Neural cell (in vitro differentiated cells): ENCODE results near the gene RLN2. TPM values are rescaled to one million over a fixed set of nuclear protein-coding genes. Genes with fewer than 3 reads are reported as not detected.
"Not testable (repeated sequence)": the region's sequence is repeated elsewhere in the genome, so short reads cannot be mapped to it uniquely, and the experiment has no call there.

Experiments used
- H2AFZ ChIP-seq: fragments of 200-600, 300-800 bp; sonication (generic), shearing (Covaris generic); 2 replicates; pipeline ENCODE4 v1.6.0; 2014; ENCODE audit warnings: low read depth, mild to moderate bottlenecking, antibody characterized with exemption, low read length, moderate library complexity
- H3F3A ChIP-seq: fragments of 200-600 bp; shearing (Covaris generic); 2 replicates; pipeline ENCODE4 v1.6.1; 2016; ENCODE audit warnings: mild to moderate bottlenecking, moderate library complexity, mixed read lengths, antibody characterized with exemption, low read length; ENCODE audit not compliant: insufficient read depth, poor library complexity, severe bottlenecking
- H3K27ac ChIP-seq: fragments of 200-600, 300-800 bp; sonication (generic), shearing (Covaris generic); 2 replicates; pipeline ENCODE4 v1.5.1; 2014; ENCODE audit warnings: mild to moderate bottlenecking, low read length, moderate library complexity
- H3K27me3 ChIP-seq: fragments of 300-800, 200-600 bp; sonication (generic), shearing (Covaris generic); 2 replicates; pipeline ENCODE4 v1.6.0; 2014; ENCODE audit warnings: mild to moderate bottlenecking, low read depth, low read length, moderate library complexity; ENCODE audit not compliant: insufficient read depth
- H3K36me3 ChIP-seq: fragments of 300-800, 200-600 bp; sonication (generic), shearing (Covaris generic); 2 replicates; pipeline ENCODE4 v1.5.1; 2014; ENCODE audit warnings: mild to moderate bottlenecking, antibody characterized with exemption, low read length, moderate library complexity; ENCODE audit not compliant: insufficient read depth
- H3K4me2 ChIP-seq: fragments of 300-800, 200-600 bp; sonication (generic), shearing (Covaris generic); 2 replicates; pipeline ENCODE4 v1.6.0; 2014; ENCODE audit warnings: mild to moderate bottlenecking, low read length
- H3K4me3 ChIP-seq: fragments of 300-800, 200-600 bp; sonication (generic), shearing (Covaris generic); 2 replicates; pipeline ENCODE4 v1.5.1; 2014; ENCODE audit warnings: mild to moderate bottlenecking, low read length, moderate library complexity
- H3K79me2 ChIP-seq: fragments of 200-600 bp; shearing (Covaris generic); replicated peaks from 2 replicates; pipeline ENCODE4 v1.6.0; 2014; ENCODE audit warnings: mild to moderate bottlenecking, low read length, moderate library complexity; ENCODE audit not compliant: insufficient read depth
- H3K9ac ChIP-seq: fragments of 300-800, 200-600 bp; sonication (generic), shearing (Covaris generic); 2 replicates; pipeline ENCODE4 v1.6.1; 2016; ENCODE audit warnings: mild to moderate bottlenecking, low read length, mixed read lengths
- H3K9me2 ChIP-seq: fragments of 200-600 bp; shearing (Covaris generic); 2 replicates; pipeline ENCODE4 v1.6.1; 2016; ENCODE audit warnings: mild to moderate bottlenecking, low read length, mixed read lengths; ENCODE audit not compliant: insufficient read depth
- H3K9me3 ChIP-seq: fragments of 200-600, 300-800 bp; sonication (generic), shearing (Covaris generic); 2 replicates; pipeline ENCODE4 v1.6.1; 2016; ENCODE audit warnings: mild to moderate bottlenecking, mixed run types, low read length, moderate library complexity, mixed read lengths
- H4K20me1 ChIP-seq: fragments of 200-600 bp; shearing (Covaris generic); 2 replicates; pipeline ENCODE4 v1.6.1; 2016; ENCODE audit warnings: mild to moderate bottlenecking, mixed run types; ENCODE audit not compliant: insufficient read depth
- EP300 ChIP-seq: fragments of 450-650 bp; conservative IDR thresholded peaks from 2 replicates; pipeline ENCODE4 v1.6.1; 2014; ENCODE audit warnings: antibody characterized with exemption, mild to moderate bottlenecking, moderate library complexity; ENCODE audit not compliant: poor library complexity, severe bottlenecking
- EZH2 ChIP-seq: fragments of 200-600, 300-800 bp; shearing (Covaris generic), sonication (generic); IDR thresholded peaks from 2 replicates; pipeline ENCODE4 v1.6.1; 2014; ENCODE audit warnings: antibody characterized with exemption, low read length, borderline replicate concordance, mild to moderate bottlenecking; ENCODE audit not compliant: insufficient read depth, poor library complexity, severe bottlenecking
- MXI1 ChIP-seq: fragments of 450-650 bp; conservative IDR thresholded peaks from 2 replicates; pipeline ENCODE4 v1.6.1; 2014; ENCODE audit warnings: antibody characterized with exemption, mild to moderate bottlenecking; ENCODE audit not compliant: poor library complexity, severe bottlenecking
- POLR2AphosphoS5 ChIP-seq: IDR thresholded peaks from 2 replicates; pipeline ENCODE4 v1.6.1; 2012
- RAD21 ChIP-seq: fragments of 450-650 bp; conservative IDR thresholded peaks from 2 replicates; pipeline ENCODE4 v1.6.1; 2014; ENCODE audit warnings: antibody characterized with exemption, mild to moderate bottlenecking, moderate library complexity
- SMC3 ChIP-seq: fragments of 450-650 bp; conservative IDR thresholded peaks from 2 replicates; pipeline ENCODE4 v1.6.1; 2014; ENCODE audit warnings: antibody characterized with exemption, mild to moderate bottlenecking, moderate library complexity; ENCODE audit not compliant: poor library complexity
- TAF1 ChIP-seq: IDR thresholded peaks from 2 replicates; pipeline ENCODE4 v1.6.1; 2012; ENCODE audit warnings: low read depth
- polyA plus RNA-seq: library from polyadenylated mRNA; depleted of rRNA; stranded (reverse); fragments of >200 nt; gene quantifications from 2 replicates; pipeline ENCODE4 v1.2.3, GENCODE V29; 2014
- TF ChIP-seq, protein P1 (sequence below): fragments of 450-650 bp; IDR thresholded peaks from 2 replicates; pipeline ENCODE4 v1.5.1; 2014; ENCODE audit warnings: antibody characterized with exemption, mild to moderate bottlenecking, moderate library complexity; ENCODE audit not compliant: poor library complexity, severe bottlenecking
- TF ChIP-seq, protein P2 (sequence below): IDR thresholded peaks from 2 replicates; pipeline ENCODE4 v1.6.1; 2012; ENCODE audit warnings: borderline replicate concordance

The RLN2 gene
- polyA plus RNA-seq, 1 donor from 2014 or later, result not detected

DNA sequence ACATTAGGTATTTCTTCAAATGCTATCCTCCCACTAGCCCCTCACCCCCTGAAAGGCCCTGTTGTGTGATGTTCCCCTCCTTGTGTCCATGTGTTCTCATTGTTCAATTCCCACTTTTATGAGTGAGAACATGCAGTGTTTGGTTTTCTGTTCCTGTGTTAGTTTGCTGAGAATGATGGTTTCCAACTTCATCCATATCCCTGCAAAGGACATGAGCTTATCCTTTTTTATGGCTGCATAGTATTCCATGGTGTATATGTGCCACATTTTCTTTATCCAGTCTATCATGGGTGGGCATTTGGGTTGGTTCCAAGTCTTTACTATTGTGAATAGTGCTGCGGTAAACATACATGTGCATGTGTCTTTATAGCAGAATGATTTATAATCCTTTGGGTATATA is 11.9 kb upstream of the RLN2 start:
- H3F3A ChIP-seq, H3K36me3 ChIP-seq, H4K20me1 ChIP-seq, H3K9ac ChIP-seq, H3K9me2 ChIP-seq, H3K27ac ChIP-seq, H3K79me2 ChIP-seq, H3K4me3 ChIP-seq, H3K27me3 ChIP-seq, H3K9me3 ChIP-seq, H2AFZ ChIP-seq, H3K4me2 ChIP-seq: not testable (repeated sequence)

DNA sequence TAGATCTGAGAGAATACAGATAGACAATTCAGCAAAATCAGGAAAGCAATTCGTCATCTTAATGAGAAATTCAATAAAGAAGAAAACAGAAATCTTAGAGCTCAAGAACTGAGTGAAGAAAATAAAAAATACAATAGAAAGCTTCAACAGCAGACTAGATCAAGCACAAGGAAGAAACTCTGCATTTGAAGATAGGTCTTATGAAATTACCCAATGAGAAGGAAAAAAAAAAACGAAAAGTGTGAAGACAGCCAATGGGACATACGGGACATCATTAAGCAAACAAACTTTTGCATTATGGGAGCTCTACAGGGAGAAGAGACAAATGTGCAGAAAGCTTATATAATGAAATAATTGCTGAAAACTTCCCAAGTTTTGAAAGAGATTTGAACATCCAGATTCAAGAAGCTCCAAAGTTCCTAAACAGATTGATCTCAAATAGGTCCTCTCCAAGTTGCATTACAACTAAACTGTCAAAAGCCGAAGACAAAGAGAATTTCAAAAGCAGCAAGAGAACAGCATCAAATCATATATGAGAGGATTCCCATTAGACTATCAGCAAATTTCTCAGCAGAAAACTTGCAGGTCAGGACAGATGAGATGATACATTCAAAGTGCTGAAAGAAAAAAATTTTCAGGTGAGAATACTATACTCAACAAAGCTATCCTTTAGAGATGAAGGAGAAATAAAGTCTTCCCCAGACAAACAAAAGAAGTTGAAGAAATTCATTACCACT is 10.8 kb upstream of the RLN2 start:
- Histone ChIP-seq H3K36me3 (no peaks in the 10 kb centered on the region), H3K9me2 (no peaks in the 10 kb centered on the region), H3K9me3 (peaks cover 3% of the 10 kb centered on the region), H3K9ac (no peak overlapping the region), H3K4me2 (no peak overlapping the region), H3F3A (no peaks in the 10 kb centered on the region), H3K79me2 (no peaks in the 10 kb centered on the region), H3K4me3 (no peak overlapping the region), H3K27me3 (no peaks in the 10 kb centered on the region), H3K27ac (no peak overlapping the region), H4K20me1 (no peaks in the 10 kb centered on the region), H2AFZ (no peak overlapping the region)
- TF ChIP-seq, protein P1, sequence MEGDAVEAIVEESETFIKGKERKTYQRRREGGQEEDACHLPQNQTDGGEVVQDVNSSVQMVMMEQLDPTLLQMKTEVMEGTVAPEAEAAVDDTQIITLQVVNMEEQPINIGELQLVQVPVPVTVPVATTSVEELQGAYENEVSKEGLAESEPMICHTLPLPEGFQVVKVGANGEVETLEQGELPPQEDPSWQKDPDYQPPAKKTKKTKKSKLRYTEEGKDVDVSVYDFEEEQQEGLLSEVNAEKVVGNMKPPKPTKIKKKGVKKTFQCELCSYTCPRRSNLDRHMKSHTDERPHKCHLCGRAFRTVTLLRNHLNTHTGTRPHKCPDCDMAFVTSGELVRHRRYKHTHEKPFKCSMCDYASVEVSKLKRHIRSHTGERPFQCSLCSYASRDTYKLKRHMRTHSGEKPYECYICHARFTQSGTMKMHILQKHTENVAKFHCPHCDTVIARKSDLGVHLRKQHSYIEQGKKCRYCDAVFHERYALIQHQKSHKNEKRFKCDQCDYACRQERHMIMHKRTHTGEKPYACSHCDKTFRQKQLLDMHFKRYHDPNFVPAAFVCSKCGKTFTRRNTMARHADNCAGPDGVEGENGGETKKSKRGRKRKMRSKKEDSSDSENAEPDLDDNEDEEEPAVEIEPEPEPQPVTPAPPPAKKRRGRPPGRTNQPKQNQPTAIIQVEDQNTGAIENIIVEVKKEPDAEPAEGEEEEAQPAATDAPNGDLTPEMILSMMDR, result no peak
- TF ChIP-seq SMC3, result no peak
- no peak for TF ChIP-seq TAF1
- TF ChIP-seq RAD21, result no peak
- TF ChIP-seq, protein P2, sequence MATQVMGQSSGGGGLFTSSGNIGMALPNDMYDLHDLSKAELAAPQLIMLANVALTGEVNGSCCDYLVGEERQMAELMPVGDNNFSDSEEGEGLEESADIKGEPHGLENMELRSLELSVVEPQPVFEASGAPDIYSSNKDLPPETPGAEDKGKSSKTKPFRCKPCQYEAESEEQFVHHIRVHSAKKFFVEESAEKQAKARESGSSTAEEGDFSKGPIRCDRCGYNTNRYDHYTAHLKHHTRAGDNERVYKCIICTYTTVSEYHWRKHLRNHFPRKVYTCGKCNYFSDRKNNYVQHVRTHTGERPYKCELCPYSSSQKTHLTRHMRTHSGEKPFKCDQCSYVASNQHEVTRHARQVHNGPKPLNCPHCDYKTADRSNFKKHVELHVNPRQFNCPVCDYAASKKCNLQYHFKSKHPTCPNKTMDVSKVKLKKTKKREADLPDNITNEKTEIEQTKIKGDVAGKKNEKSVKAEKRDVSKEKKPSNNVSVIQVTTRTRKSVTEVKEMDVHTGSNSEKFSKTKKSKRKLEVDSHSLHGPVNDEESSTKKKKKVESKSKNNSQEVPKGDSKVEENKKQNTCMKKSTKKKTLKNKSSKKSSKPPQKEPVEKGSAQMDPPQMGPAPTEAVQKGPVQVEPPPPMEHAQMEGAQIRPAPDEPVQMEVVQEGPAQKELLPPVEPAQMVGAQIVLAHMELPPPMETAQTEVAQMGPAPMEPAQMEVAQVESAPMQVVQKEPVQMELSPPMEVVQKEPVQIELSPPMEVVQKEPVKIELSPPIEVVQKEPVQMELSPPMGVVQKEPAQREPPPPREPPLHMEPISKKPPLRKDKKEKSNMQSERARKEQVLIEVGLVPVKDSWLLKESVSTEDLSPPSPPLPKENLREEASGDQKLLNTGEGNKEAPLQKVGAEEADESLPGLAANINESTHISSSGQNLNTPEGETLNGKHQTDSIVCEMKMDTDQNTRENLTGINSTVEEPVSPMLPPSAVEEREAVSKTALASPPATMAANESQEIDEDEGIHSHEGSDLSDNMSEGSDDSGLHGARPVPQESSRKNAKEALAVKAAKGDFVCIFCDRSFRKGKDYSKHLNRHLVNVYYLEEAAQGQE, result no peak
- no peak for TF ChIP-seq EP300
- TF ChIP-seq EZH2, result no peak
- TF ChIP-seq MXI1, result no peak
- TF ChIP-seq POLR2AphosphoS5, result no peak

DNA sequence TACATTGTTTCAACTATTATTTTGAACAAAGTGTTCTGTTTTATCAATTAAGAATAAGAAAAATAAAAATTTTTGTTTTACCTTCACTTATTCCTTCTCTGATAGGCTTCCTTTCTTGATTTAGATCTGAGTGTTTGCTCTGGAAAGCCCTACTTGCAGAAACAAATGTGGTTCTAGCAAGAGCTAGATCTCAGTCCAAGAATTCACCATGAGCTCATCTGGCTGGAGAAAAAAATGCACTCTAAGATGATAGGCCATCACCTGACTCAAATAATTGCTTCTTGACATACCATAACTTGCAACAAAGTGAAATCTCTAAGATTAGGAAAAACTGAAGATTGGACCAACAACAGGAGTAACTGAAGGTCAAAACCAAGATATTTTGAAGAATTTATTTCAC is 6.3 kb upstream of the RLN2 start:
- no peak overlapping the region for H3K9ac ChIP-seq
- no peaks in the 10 kb centered on the region for H3K36me3 ChIP-seq
- no peaks in the 10 kb centered on the region for H3K9me2 ChIP-seq
- H3K4me3 ChIP-seq, result no peak overlapping the region
- H3K79me2 ChIP-seq, result no peaks in the 10 kb centered on the region
- H3F3A ChIP-seq, result no peaks in the 10 kb centered on the region
- H3K4me2 ChIP-seq, result no peak overlapping the region
- no peaks in the 10 kb centered on the region for H4K20me1 ChIP-seq
- TF ChIP-seq POLR2AphosphoS5, result no peak
- H3K27ac ChIP-seq, result no peak overlapping the region
- no peak overlapping the region for H2AFZ ChIP-seq
- H3K27me3 ChIP-seq, result no peaks in the 10 kb centered on the region
- peaks cover 3% of the 10 kb centered on the region for H3K9me3 ChIP-seq
